ENCODE data around the gene DHX16.

The DHX16 gene

DNA sequence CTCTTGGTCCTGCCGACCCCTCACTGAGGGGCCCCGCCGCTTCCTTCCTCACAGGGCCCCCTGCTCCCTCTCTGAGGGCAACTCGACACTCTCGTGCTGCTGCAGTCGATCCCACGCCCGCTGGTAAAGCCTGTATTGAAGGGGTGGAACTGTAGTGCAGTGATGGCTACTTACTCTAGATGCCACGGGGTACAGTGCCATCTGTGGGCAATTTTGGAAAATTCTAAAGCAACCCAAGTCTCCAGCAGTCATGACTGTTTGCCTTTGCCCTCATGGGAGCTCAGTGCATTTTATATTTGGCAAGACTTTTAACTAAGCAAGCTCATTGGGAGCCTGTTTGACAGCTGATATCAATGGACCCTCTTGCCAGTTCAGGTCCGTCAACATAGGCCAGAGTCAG lies 32.3 kb downstream of the DHX16 start:
- Histone ChIP-seq H3K9ac (ENCODE audit: low read depth, low read length) (no peak overlapping the region), H3K36me3 (ENCODE audit: insufficient read depth, low read length) (peaks cover 67% of the 10 kb centered on the region), H3K79me2 (ENCODE audit: insufficient read depth, low read length) (peaks cover 17% of the 10 kb centered on the region; the same call in 1 of the 2 replicates), H3K4me1 (ENCODE audit: insufficient read depth, low read length) (no peaks in the 10 kb centered on the region), H3K27me3 (ENCODE audit: insufficient read depth, low read length, poor library complexity) (no peaks in the 10 kb centered on the region), H3K4me3 (ENCODE audit: low read depth in 1 of 2, low read length in 2 of 2) (no peak overlapping the region), H2AFZ (ENCODE audit: low read depth, low read length) (no peak overlapping the region), H4K20me1 (ENCODE audit: insufficient read depth, low read length) (no peaks in the 10 kb centered on the region; the same call in 1 of the 2 replicates), H3K27ac (ENCODE audit: low read length) (no peak overlapping the region), H3K4me2 (ENCODE audit: insufficient read depth, low read length) (no peak overlapping the region), H3K9me3 (ENCODE audit: insufficient read depth, low read length, severe bottlenecking) (no peaks in the 10 kb centered on the region)
- TF ChIP-seq, protein P1, sequence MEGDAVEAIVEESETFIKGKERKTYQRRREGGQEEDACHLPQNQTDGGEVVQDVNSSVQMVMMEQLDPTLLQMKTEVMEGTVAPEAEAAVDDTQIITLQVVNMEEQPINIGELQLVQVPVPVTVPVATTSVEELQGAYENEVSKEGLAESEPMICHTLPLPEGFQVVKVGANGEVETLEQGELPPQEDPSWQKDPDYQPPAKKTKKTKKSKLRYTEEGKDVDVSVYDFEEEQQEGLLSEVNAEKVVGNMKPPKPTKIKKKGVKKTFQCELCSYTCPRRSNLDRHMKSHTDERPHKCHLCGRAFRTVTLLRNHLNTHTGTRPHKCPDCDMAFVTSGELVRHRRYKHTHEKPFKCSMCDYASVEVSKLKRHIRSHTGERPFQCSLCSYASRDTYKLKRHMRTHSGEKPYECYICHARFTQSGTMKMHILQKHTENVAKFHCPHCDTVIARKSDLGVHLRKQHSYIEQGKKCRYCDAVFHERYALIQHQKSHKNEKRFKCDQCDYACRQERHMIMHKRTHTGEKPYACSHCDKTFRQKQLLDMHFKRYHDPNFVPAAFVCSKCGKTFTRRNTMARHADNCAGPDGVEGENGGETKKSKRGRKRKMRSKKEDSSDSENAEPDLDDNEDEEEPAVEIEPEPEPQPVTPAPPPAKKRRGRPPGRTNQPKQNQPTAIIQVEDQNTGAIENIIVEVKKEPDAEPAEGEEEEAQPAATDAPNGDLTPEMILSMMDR (IDR thresholded peaks at IDR 0.05; ENCODE audit: borderline replicate concordance, extremely low read depth, low read length, poor library complexity, severe bottlenecking): no peak
- TF ChIP-seq EZH2 (IDR thresholded peaks at IDR 0.05; ENCODE audit: borderline replicate concordance, low read depth, low read length, severe bottlenecking): no peak
- no peak for ATAC-seq (ENCODE audit: insufficient read depth, low read depth)
- no peak for DNase-seq

DNA sequence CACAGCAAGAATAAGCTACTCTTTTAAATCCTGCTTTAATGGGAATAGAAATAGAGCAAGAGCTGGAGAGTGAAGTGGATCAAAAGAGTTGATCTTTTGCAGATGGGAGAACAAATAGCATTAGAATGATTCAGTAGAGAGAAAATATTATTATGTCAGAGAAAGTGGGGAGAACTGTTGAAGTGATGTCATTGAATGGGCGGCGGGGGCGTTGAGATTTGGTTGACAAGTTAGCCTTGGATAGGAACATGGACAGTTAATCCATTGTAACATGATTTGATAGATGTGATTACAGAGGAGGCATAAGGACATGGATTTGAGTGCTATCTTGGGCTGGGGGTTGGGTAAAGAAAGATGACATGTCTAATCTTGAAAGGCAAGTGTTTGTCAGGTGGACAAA lies 37.0 kb downstream of the DHX16 start:
- Histone ChIP-seq H3K4me3 (ENCODE audit: low read depth in 1 of 2, low read length in 2 of 2) (no peak overlapping the region), H4K20me1 (ENCODE audit: insufficient read depth, low read length) (no peaks in the 10 kb centered on the region), H2AFZ (ENCODE audit: low read depth, low read length) (no peak overlapping the region), H3K79me2 (ENCODE audit: insufficient read depth, low read length) (no peaks in the 10 kb centered on the region), H3K27ac (ENCODE audit: low read length) (no peak overlapping the region), H3K9me3 (ENCODE audit: insufficient read depth, low read length, severe bottlenecking) (no peaks in the 10 kb centered on the region), H3K4me2 (ENCODE audit: insufficient read depth, low read length) (no peak overlapping the region), H3K9ac (ENCODE audit: low read depth, low read length) (no peak overlapping the region), H3K36me3 (ENCODE audit: insufficient read depth, low read length) (peaks cover 46% of the 10 kb centered on the region), H3K27me3 (ENCODE audit: insufficient read depth, low read length, poor library complexity) (no peaks in the 10 kb centered on the region), H3K4me1 (ENCODE audit: insufficient read depth, low read length) (no peaks in the 10 kb centered on the region)
- TF ChIP-seq EZH2 (IDR thresholded peaks at IDR 0.05; ENCODE audit: borderline replicate concordance, low read depth, low read length, severe bottlenecking): no peak
- TF ChIP-seq, protein P1 (IDR thresholded peaks at IDR 0.05; ENCODE audit: borderline replicate concordance, extremely low read depth, low read length, poor library complexity, severe bottlenecking): no peak
- DNase-seq (no peak), ATAC-seq (ENCODE audit: insufficient read depth, low read depth) (no peak)

DNA sequence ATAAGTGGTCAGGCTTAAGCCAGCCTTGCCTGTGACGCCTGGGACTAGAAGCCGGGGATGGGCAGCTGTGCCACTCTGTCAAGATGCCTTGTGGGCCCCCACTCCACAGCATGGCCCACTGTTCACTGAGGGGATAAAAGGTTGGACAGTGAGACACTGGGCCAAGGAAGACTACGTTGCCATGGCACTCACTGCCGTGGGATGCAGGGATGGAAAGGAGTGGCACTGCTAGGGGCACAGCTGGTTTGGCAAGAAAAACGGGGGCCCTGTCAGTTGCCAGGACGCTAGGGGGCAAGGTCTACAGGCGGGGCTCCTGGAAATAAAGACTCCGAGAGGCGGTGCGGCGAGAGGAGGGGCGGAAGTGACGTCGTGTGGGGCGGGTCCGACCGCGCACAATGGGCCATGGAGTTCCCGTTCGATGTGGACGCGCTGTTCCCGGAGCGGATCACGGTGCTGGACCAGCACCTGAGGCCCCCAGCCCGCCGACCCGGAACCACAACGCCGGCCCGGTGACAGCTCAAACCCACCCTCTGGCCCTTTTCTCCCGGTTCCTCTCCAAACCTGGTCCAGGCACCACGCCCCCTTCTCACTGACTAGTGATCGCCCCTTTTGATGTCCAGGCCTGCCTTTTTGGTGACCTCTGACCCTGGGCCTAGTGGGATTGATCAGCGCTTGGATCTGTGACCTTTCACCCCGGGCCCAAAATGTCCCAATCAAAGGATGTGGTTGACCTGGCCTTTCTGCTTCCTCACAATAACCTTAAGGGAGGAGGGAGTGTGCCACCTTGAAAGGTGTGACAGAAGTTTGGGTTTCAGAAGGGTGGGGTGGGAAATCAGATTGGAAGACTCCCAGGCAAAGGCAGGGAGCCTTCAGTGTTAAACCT lies 46.1 kb downstream of the DHX16 start, which contains the start of gene ATAT1:
Gene ATAT1 (plus strand): TSS at position 391 of the 883 bp plus-strand sequence.
- Histone ChIP-seq H2AFZ (ENCODE audit: low read depth, low read length) (peak within 1 kb of the TSS; percentile 90), H3K79me2 (ENCODE audit: insufficient read depth, low read length) (peaks cover 24% of the 10 kb centered on the region), H3K36me3 (ENCODE audit: insufficient read depth, low read length) (peaks cover 74% of the 10 kb centered on the region), H4K20me1 (ENCODE audit: insufficient read depth, low read length) (0 out of 2 replicates have a peak, but pooled peaks cover 2% of the 10 kb centered on the region), H3K4me3 (ENCODE audit: low read depth in 1 of 2, low read length in 2 of 2) (peak within 1 kb of the TSS; percentile 69 to 78), H3K27me3 (ENCODE audit: insufficient read depth, low read length, poor library complexity) (no peaks in the 10 kb centered on the region), H3K27ac (ENCODE audit: low read length) (peak within 1 kb of the TSS; percentile 82), H3K4me2 (ENCODE audit: insufficient read depth, low read length) (peak within 1 kb of the TSS; percentile 79), H3K4me1 (ENCODE audit: insufficient read depth, low read length) (peaks cover 21% of the 10 kb centered on the region), H3K9me3 (ENCODE audit: insufficient read depth, low read length, severe bottlenecking) (no peaks in the 10 kb centered on the region), H3K9ac (ENCODE audit: low read depth, low read length) (peak within 1 kb of the TSS; percentile 83)
- DNase-seq (peak; percentile 91), ATAC-seq (ENCODE audit: insufficient read depth, low read depth) (peak; percentile 97)
- TF ChIP-seq, protein P1 (IDR thresholded peaks at IDR 0.05; ENCODE audit: borderline replicate concordance, extremely low read depth, low read length, poor library complexity, severe bottlenecking): peak; percentile 73
- TF ChIP-seq EZH2 (IDR thresholded peaks at IDR 0.05; ENCODE audit: borderline replicate concordance, low read depth, low read length, severe bottlenecking): no peak

All from DND-41 (cell line).